ENCODE results near the gene CRACDL.
"Not testable (repeated sequence)": the region's sequence is repeated elsewhere in the genome, so short reads cannot be mapped to it uniquely, and the experiment has no call there.

CRACDL gene

DNA sequence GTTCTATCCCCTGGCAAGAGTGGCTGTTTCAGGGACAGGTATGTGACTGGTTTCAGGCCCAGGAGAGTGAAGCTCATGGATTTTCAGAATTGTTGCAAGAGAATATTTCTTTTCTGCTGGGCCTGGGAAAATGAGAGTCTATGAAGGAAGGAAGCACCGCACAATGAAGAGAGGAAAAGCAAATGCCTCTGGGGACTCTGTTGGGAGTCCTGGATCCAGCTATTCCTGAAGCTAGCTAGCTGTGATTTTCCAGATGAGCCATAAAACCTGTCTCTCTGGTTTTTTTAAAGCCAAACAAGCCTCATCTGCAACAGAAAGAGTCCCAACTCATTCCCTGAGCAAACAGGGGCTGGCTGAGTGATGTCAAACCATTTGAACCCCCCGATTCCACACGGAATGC, 53.7 kb downstream of the CRACDL start:
- no peak for DNase-seq

DNA sequence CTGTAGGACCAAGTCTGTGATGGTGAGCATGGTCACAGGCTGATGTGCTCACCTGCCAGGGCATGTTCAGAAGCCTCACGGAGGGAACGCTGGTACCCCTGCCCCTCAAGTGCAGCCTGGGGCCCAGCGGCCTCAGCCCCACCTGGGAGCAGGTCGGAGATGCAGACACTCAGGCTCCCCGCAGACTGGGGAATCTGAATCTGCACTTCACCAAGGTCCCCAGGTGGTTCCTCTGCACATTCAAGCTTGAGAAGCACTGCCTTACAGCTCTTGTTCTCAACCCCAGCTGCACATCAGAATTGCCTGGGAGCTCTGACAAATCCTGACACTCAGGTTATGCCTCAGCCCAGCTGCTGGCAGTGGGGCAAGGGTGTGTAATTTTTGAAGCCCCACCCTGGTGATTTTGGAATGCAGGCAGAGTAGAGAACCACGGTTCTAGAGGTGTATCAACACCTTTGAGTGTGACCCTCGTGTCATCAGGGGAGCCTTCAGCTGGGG, 54.8 kb downstream of the CRACDL start:
- DNase-seq, result no peak

DNA sequence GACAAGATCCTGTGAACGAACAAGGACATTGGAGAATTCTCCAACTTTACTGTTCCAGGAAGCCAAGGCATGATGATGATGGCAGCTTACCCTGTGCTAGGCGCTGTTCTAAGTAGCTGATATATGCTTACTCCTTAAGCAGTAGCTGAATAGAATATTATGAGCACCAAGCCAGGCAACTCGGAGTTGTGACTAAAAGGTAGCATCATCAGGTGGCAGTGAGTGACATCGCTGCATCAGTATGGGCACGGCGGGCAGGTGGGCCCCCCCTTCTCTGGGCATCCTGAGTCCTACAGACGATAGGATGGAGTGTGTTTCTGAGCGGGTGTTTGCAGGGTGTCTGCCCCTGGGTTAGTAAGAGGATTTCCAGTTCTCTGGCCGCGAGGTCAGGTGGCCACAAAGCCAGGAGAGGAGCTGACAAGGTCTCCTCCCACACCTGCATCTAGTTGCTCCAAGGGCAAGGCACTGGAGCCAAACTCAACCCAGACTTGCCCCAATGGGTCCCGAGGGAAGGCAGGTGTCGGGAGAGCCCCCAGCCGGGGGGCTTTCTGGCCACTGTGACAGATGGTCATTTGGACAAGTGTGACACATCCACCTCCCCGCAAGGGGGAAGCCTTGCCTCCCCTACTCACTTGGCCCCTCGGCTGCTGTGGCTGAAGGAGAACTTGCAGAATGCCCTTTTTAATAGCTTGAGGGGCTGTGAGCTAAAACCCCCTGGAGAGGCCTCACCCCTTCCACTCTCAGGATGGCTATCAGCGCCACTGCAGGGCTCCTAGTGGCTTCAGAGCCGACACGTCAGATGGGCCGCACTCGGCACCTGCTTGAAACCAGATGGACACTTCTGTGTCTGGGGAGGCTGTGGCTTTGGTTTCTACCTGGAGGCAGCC, 55.5 kb downstream of the CRACDL start:
- DNase-seq, result no peak

DNA sequence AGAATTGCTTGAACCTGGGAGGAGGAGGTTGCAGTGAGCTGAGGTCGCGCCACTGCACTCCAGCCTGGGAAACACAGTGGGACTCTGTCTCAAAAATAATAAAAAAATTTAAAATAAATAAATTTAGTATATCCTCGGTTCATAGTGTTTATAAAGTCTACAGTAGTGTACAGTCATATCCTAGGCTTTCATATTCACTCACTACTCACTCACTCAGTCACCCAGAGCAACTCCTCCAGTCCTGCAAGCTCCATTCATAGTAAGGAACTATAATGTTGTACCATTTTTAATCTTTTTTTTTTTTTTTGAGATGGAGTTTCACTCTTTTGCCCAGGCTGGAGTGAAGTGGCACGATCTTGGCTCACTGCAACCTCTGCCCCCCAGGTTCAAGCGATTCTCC, 58.4 kb downstream of the CRACDL start:
- not testable (repeated sequence) for DNase-seq

DNA sequence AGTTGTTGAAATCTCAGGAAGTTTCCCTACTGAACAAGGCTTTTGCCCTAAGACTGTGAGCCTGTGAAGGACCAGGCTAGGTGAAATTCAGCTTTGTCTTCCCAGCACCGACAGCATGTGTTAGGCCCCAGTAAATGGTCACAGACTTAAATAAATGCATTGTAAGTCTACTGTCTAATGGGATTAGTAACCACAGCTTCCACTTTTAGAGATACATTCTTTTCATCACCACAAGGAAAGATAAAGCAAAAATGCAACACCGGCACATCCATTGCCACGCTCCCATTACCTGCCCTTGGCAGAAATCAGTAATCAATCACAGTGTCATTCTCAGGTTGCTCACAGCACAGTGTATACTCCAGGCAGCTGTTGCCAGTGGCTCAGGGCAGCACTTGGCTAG, 59.3 kb downstream of the CRACDL start:
- no peak for DNase-seq

DNA sequence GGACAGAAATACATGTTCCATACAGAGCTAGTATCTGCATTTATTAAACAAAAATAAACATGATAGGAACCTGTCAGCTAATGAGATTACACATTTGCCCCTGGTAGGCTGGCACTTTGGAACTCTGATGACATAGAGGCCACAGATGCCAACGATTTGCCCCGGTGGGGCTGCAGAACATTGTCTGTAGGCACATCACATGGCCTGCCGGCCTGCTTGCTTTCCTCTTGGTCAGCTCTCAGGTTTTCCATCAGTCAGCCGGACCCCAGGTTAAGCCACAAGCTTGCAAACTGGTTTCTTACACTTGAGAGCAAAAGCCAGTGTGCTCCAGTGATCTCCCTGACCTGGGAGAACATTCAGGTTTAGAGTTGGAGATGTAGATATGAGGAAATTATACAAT, 60.3 kb downstream of the CRACDL start:
- DNase-seq, result no peak

DNA sequence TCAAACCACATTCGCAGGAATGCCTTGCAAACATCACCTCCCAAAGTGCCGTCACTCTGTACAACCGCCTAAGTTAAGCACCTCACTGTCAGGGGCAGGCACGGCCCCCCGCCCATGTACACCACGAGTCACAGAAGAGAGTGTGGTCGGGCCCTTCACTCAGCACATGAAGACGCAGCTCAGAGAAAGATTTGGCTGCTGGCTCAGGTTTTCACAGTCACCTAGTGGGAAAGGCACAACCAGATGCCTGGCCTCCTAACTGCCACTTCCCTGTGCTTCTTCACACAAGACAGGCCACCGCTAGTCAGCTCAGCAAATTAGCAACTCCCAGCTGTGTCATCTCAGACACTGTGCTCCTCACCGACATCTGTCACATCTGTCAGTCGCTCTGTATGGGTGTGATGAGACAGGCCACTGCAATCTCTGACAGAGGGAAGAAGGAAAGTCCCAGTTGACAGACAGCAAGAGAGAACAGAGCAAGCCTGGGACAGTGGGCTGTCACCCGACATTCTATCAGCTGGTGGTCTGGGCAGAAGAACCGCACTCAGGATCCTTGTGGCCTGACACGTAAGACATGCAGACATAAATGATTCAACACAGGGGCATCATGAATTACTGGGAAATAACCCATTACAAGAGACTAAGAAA, 60.8 kb downstream of the CRACDL start:
- DNase-seq, result no peak

DNA sequence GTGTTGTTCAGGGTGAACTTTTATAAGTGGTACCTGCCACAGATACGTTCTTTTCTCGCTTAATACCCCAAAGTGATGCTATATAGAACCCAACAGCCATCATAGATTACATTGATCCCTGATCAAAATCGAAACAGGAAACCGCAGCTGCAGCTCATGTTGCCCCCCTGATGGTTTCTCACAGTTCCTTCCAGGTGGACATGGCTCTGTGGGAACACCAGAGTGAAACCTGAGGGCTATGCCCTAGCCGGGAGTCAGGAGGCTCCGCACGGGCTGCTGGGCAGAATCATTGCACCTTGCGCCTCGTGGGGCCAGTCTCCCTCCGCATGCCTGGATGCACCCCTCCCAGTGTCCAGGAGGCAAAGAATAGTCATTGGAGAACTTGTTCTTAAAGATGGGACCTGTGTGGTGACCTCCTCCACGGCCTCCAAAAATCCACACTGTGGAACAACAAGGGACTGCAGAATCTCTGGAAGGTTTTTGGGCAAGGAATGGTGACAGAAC, 61.8 kb downstream of the CRACDL start:
- no peak for DNase-seq

DNA sequence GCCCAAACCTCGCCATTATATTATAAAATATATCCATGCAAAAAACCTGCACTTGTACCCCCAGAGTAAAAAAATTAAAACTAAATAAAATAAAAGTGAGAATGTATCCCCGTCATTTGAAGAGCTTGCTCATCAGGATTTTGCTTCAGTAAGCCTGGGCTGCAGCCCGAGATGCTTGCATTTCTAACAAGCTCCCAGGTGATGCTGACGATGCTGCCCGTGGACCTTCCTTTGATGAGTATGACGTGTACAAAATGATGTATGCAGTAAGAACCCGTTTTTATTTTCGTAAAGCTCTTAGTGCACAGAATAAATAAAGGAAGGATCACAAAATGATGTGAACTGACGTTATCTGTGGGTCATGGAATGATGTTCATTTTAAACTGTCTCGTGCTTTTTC, 63.5 kb downstream of the CRACDL start:
- no peak for DNase-seq

DNA sequence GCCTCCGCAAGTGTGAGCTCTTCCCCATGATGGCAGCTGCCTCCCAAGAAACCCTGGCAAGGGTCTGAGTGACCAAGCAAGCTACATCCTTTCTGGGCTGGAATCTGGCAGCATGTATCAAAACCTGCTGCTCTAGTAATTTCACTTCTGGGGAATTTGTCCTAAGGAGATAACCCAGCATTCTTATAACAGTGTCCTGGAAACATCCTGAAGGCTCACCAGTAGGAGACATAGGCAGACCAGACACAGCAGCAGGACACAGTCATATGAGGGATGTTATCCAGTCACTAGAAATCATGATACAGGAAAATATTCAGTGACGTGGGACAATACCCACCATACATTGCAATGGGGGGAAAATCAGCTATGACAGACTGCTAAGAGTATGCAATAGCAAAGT, 64.5 kb downstream of the CRACDL start:
- DNase-seq, result no peak

DNA sequence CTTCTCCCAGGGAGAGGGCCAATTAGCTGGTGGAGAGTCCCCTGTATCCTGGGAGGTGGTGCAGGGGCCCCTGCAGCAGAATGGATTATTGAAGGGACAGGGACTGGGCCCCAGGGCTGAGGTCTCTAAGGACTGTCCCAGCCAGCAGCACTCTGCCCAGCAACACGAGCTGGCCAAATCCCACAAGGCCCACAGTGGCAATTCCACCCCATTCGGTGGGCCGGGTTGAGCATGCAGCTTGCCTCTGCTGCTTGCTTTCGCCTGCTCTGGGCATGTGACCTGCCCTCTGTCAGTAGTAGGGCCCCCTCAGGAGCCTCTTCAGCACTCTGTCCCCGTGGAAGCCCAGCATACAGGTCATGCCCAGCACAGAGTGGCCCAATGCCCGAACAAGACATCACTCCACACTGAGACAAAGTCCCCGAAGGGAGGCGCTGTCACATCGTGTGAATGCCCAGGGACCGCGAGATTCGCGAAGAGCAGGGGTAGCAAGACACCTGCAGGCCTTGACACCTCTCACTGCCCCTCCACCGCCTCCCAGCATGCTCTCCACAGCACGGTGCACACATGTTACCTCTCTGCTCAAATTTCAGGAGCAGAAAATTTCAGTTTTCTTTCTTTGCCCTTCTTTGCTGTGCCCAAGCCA, 65.4 kb downstream of the CRACDL start:
- DNase-seq, result peak; percentile 47

DNA sequence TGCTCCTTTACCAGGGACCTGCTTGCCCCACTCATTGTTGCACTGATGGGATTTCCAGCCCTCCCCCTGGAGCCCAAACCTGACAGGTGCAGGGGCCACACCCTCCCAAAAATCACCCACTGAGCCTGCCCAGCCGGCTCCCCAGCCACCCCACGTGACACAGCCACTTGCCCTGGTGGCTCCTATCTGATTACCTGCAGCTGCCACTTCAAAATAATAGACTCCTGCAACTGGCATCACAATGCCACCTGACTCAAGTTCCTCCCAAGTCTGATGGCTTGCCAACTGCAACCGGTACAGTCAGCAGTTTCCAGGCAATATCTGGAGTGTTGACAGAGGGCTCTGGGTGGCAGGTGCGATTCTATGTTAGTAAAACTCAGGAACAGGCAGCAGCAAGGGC, 66.2 kb downstream of the CRACDL start:
- DNase-seq, result peak; percentile 97

DNA sequence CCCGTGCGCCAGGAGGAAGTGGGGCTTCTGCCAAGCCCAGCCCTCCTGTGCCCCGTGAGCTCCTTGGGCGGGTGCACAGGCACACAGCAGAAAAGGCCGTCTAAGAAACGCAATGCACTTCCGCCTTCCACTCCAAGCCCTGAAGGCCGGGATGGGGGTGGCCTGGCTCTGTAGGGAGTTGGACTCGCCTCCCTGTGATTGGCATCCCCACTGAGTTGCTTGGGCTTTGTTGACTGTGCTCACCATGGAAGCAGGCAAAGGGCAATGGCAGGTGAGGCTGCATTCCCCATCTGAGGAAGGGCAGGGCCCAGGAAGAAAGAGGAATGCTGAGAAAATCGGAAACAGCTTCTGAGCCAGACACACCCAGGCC, 66.8 kb downstream of the CRACDL start:
- DNase-seq, result peak; percentile 94

DNA sequence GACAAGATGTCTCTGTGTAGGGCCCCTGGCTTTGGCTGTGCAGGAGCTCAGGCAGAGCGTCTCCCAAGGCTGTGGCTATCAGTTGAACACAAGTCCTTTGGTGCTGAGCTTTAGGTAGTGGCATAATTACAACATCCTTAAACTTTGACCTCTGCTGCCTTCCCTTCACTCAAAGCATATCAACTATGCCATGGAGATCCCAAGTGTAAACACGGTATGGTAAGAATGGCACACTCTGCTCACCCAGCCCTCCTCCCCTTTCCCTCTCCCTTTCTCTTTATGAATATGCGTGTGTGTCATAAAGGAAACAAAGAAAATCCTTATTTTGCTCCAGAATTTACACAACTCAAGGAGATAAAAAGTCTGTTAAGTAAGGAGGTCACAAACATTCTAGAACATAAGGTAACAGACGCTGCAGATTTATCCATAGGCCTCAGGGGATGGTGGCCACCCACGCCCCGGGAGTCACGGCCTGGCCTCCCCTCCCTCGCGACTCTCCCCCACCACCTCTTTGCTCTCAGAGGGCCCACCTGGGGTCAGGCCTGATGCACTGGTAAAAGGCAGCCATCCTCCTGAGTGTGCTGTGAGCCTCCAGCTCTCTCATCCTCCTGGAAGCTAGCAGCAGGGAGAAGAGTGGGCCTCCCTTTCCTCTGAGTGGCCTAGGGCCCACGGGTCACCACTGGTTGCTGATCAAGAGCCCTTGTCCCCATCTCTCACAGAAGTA, 67.3 kb downstream of the CRACDL start:
- no peak for DNase-seq

DNA sequence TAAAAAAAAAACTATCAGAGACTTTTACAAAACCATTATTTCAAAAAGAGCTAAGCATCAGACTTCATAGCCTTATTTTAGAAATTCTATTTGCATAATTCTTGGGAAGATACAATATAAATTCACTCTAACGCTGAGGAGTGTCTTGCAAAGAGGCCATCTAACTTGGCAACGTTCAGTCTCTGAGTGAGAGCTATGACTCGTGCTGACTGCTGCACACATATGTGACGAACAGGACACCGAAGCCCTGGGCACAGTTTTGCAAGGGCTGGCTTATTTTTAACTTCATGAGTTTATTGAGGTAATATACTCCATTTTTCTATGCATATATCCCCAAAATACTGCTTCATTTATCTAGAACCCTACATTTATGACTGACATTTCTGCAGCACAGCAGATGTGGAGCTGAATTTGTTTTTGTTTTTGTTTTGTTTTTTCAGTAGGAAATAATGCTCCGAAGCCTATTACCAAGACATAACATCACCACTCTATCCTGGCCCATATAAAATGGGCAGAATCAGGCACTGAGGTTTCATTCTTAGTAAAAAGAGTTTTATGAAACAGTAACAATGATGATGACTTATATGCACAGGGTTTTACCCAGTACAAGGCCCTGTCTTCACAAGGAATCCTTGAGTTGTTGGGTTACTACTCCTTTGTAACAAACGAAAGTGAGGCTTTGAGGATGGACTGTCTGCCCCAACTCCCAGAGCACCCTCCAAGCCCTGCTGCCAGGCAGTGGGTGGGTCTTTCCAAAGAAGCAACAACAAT, 68.3 kb downstream of the CRACDL start:
- DNase-seq, result no peak

DNA sequence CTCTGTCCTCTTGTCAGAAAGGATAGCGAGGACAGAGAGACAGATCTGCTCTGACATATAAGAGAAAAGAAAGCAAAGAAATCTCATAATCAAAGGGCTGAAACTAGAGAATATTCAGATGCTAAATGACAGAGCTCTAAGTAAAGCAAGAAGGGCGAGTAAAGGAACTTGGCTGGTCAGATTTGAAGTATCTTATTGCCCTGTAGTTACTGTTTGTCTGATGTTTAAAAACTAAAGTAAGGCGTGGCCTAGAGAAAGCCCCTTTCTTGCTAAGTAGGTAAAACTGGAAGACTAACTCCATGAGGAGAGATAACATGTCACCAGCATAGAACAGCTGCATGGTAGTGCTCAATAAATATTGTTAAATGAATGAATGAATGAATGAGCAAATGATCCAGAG, 70.0 kb downstream of the CRACDL start:
- no peak for DNase-seq

DNA sequence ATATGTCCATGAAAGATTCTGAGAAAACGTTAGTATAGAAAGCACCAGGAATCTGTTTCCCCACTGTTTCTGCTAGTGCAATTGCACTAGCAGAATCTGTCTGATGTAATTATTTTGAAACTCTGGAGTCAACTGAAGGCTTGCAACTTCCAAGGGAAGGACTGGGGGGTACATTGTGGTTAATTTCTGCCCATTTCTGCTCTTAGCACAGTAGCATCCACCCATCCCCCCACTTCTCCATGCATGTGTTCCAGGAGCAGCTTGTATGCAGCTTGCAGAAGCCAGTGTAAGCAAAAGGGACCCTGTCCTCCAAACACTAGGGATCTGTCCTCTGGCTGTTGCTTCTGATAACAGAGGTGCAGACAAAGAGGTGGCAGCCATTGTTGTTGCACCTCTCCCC, 74.4 kb downstream of the CRACDL start:
- no peak for DNase-seq

DNA sequence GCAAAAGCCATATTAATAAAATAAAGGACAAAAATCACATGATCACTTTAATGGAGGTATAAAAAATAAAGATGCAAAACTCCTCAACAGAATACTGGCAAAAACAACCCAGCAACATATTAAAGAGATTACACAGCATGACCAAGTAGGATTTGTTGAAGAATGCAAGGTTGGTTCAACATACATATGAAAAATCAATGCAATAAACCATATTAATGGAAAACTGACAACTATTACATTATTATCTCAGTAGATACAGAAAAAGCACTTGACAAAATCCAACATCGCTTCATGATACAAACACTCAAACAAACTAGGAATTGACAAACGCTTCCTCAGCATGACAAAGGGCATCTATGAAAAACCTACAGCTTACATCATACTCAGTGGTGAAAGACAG, 76.7 kb downstream of the CRACDL start:
- DNase-seq, result no peak

DNA sequence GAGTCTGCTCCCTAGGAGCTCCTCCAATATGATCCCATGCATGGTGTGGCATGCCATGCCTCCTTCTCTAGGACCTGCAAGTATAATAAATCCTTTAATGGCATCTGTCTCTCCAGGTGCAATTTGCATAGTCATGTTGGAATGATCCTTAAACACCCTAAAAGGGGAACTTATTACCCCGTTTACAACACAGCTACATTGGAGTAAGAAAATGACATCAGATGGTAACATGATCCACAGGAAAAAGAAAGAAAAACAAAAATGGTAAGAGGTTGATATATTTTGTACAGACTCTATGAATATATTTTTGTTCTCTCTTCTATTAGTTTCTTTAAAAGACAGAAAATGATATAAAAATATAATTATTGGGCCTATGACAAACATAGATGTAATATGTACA, 79.0 kb downstream of the CRACDL start:
- no peak for DNase-seq

DNA sequence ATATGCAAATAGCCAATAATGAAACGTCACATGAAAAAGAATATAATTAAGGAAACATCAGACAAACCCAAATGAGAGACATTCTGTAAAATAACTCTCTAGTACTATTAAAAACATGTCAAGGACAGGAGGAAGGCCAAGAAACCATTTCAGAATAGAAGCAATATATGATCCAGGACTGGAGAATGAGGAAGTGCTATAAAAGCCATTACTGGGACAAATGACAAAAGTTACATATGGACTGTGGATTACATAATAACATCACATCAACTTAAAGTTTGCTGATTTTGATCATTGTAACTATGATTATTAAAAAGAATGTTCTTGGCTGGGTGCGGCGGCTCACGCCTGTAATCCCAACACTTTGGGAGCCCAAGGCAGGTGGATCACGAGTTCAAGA, 81.3 kb downstream of the CRACDL start:
- DNase-seq, result no peak

DNA sequence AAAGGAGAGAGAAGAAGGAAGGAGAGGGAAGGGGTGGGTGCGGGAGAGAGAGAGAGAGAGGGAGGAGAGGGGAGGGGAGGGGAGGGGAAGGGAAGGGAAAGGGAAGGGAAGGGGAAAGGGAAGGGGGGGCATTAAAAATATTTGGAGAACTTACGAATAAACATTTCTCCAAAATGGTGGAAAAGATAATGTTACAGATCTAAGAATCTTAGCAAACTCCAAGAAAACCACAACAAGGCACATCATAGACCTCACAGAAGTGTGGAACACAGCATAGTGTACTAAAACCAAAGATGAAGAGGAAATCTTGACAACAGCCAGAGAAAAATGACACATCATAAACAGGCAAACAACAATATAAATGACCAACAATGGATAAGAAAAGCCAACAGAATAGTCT, 83.1 kb downstream of the CRACDL start:
- no peak for DNase-seq

DNA sequence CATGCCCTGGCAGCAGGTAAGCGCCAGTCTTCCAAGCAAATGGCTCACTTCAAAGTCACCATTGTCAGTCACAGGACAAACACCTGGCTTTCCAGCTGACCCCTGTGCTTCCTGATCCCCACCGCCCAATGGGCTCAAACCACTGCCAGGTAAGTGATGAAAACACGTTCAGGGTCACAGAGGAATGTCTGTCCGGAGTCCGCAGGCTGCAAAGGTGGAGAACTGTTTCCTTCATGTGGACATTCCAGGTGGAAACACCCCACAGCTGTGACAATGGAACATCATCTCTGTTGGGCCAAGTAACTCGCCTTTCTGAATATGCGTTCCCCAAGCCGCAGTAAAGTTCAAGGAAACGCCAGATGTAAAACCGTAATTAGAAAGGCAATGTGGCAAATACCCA, 86.0 kb downstream of the CRACDL start:
- DNase-seq, result no peak

Data from COR-L47 (cell line).